ENCODE data around the gene COA1. TPM values are rescaled to one million over a fixed set of nuclear protein-coding genes. Genes with fewer than 3 reads are reported as not detected.
"Not testable (repeated sequence)": the region's sequence is repeated elsewhere in the genome, so short reads cannot be mapped to it uniquely, and the experiment has no call there.

The COA1 gene
- total RNA-seq, 3 donors from 2014 or later (not counting 1 experiment from before 2014, with no cell fraction given), result 55.0 to 85.3 (median 69.5) TPM

- no peaks in the 10 kb centered on the region for H3K36me3 ChIP-seq (ENCODE audit: control insufficient read depth, insufficient read depth, low read length)
- peaks cover 9% of the 10 kb centered on the region for H3K4me1 ChIP-seq (ENCODE audit: control insufficient read depth, insufficient read depth, low read length)
- no peak overlapping the region for H3K27ac Mint-ChIP-seq
- H3K4me3 Mint-ChIP-seq, result no peak overlapping the region
- intact Hi-C loops (cut with micrococcal nuclease), result no loop called here
- no peaks in the 10 kb centered on the region for H3K9me3 Mint-ChIP-seq
- no peak overlapping the region for H3K27ac ChIP-seq (ENCODE audit: low read length)
- no peaks in the 10 kb centered on the region for H3K9me3 ChIP-seq (ENCODE audit: control insufficient read depth, insufficient read depth, low read length)
- TF ChIP-seq CTCF (IDR thresholded peaks at IDR 0.05), result no peak
- no peaks in the 10 kb centered on the region for H3K27me3 ChIP-seq (ENCODE audit: control insufficient read depth, insufficient read depth, low read length)
- peaks cover 27 to 28% of the 10 kb centered on the region in 2 donors for H3K4me1 Mint-ChIP-seq
- no peaks in the 10 kb centered on the region for H3K36me3 Mint-ChIP-seq
- no peak overlapping the region for H3K4me3 ChIP-seq (ENCODE audit: low read length)
- WGBS (ENCODE audit: insufficient coverage), result 81% methylated on average over 2 of the region's 2 CpGs
- H3K27me3 Mint-ChIP-seq (ENCODE audit: low read depth in 2 of 2), result no peaks in the 10 kb centered on the region
- DNase-seq (no peak), ATAC-seq (no peak)
These were observed 36.5 kb downstream of the COA1 start for GRCh38 chr7:43692582-43693373.

- no peaks in the 10 kb centered on the region for H3K36me3 Mint-ChIP-seq
- Histone ChIP-seq H3K36me3 (ENCODE audit: control insufficient read depth, insufficient read depth, low read length) (no peaks in the 10 kb centered on the region), H3K27me3 (ENCODE audit: control insufficient read depth, insufficient read depth, low read length) (no peaks in the 10 kb centered on the region), H3K27ac (ENCODE audit: low read length) (no peak overlapping the region), H3K4me1 (ENCODE audit: control insufficient read depth, insufficient read depth, low read length) (peaks cover 9% of the 10 kb centered on the region), H3K9me3 (ENCODE audit: control insufficient read depth, insufficient read depth, low read length) (no peaks in the 10 kb centered on the region), H3K4me3 (ENCODE audit: low read length) (no peak overlapping the region)
- H3K27ac Mint-ChIP-seq, result no peak overlapping the region
- TF ChIP-seq CTCF (IDR thresholded peaks at IDR 0.05), result no peak
- no peak overlapping the region for H3K4me3 Mint-ChIP-seq
- DNase-seq, result no peak
- 95% methylated on average over 3 of the region's 3 CpGs for WGBS (ENCODE audit: insufficient coverage)
- no peaks in the 10 kb centered on the region for H3K27me3 Mint-ChIP-seq (ENCODE audit: low read depth in 2 of 2)
- no peak for ATAC-seq
- no peaks in the 10 kb centered on the region for H3K9me3 Mint-ChIP-seq
- intact Hi-C loops (cut with micrococcal nuclease), result no loop called here
- H3K4me1 Mint-ChIP-seq, result peaks cover 27 to 30% of the 10 kb centered on the region in 2 donors
These were observed 37.7 kb downstream of the COA1 start for GRCh38 chr7:43691611-43692010.

- peaks cover 9% of the 10 kb centered on the region for H3K4me1 ChIP-seq (ENCODE audit: control insufficient read depth, insufficient read depth, low read length)
- no peak for TF ChIP-seq CTCF (IDR thresholded peaks at IDR 0.05)
- no CpG with 5 or more reads among the region's 1 CpG for WGBS (ENCODE audit: insufficient coverage)
- no peaks in the 10 kb centered on the region for H3K36me3 ChIP-seq (ENCODE audit: control insufficient read depth, insufficient read depth, low read length)
- no peaks in the 10 kb centered on the region for H3K9me3 ChIP-seq (ENCODE audit: control insufficient read depth, insufficient read depth, low read length)
- no peak overlapping the region for H3K4me3 ChIP-seq (ENCODE audit: low read length)
- H3K27me3 Mint-ChIP-seq (ENCODE audit: low read depth in 2 of 2), result no peaks in the 10 kb centered on the region
- peak overlapping the region; percentile 86 to 88 for H3K27ac Mint-ChIP-seq
- H3K4me3 Mint-ChIP-seq, result peak overlapping the region; percentile 38
- no peaks in the 10 kb centered on the region for H3K27me3 ChIP-seq (ENCODE audit: control insufficient read depth, insufficient read depth, low read length)
- H3K27ac ChIP-seq (ENCODE audit: low read length), result peak overlapping the region; percentile 45
- peaks cover 36 to 39% of the 10 kb centered on the region in 2 donors for H3K4me1 Mint-ChIP-seq
- no peak for DNase-seq
- intact Hi-C loops (cut with micrococcal nuclease), result no loop called here
- no peaks in the 10 kb centered on the region for H3K36me3 Mint-ChIP-seq
- ATAC-seq, result peak in 1 of 3 donors; percentile 26
- H3K9me3 Mint-ChIP-seq, result no peaks in the 10 kb centered on the region
These were observed 40.2 kb downstream of the COA1 start for GRCh38 chr7:43689115-43689514.

- H3K27ac Mint-ChIP-seq; H3K27me3 ChIP-seq (ENCODE audit: control insufficient read depth, insufficient read depth, low read length); H3K4me1 ChIP-seq (ENCODE audit: control insufficient read depth, insufficient read depth, low read length); DNase-seq; H3K36me3 ChIP-seq (ENCODE audit: control insufficient read depth, insufficient read depth, low read length); intact Hi-C loops (cut with micrococcal nuclease); H3K9me3 Mint-ChIP-seq; H3K4me3 Mint-ChIP-seq; H3K27ac ChIP-seq (ENCODE audit: low read length); H3K27me3 Mint-ChIP-seq (ENCODE audit: low read depth in 2 of 2); H3K4me3 ChIP-seq (ENCODE audit: low read length); H3K9me3 ChIP-seq (ENCODE audit: control insufficient read depth, insufficient read depth, low read length); H3K36me3 Mint-ChIP-seq; ATAC-seq: not testable (repeated sequence)
- peaks cover 37 to 40% of the 10 kb centered on the region in 2 donors for H3K4me1 Mint-ChIP-seq
- WGBS (ENCODE audit: insufficient coverage), result 100% methylated on average over 3 of the region's 4 CpGs
These were observed 41.5 kb downstream of the COA1 start for GRCh38 chr7:43687866-43688265.

Measured in natural killer cell (primary cell).